OCI-LY3 (cell line): ENCODE measurements around the gene PCED1B.

Experiments used
- EZH2phosphoT487 ChIP-seq: fragments of 200-600 bp; shearing (Covaris generic); IDR thresholded peaks from 2 replicates; pipeline ENCODE4 v1.6.1; 2018; ENCODE audit warnings: antibody characterized with exemption, mixed run types, low read depth
- TF ChIP-seq, protein P1 (sequence below): fragments of 200-600, 300-600 bp; sonication (generic); IDR thresholded peaks from 2 replicates; pipeline ENCODE4 v1.5.1; 2014; ENCODE audit warnings: antibody characterized with exemption, low read length, low read depth

DNA sequence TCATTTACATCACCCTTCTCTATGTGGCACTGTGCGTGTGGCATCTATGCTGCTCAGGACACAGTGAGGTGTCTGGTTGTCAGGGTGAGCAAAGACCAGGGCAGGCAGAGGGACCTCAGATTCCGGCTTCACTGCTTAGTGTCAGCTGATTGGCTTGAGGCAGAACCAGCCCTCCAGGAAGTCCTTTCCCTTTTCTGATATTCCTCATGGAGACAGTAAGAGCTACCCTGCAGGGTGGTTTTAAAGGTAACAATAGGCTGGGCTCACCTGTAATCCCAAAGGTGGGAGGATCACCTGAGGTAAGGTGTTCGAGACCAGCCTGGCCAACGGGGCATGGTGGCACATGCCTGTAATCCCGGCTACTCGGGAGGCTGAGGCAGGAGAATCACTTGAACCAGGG is 129.6 kb downstream of the PCED1B start:
- TF ChIP-seq EZH2phosphoT487 = no peak
- TF ChIP-seq, protein P1, sequence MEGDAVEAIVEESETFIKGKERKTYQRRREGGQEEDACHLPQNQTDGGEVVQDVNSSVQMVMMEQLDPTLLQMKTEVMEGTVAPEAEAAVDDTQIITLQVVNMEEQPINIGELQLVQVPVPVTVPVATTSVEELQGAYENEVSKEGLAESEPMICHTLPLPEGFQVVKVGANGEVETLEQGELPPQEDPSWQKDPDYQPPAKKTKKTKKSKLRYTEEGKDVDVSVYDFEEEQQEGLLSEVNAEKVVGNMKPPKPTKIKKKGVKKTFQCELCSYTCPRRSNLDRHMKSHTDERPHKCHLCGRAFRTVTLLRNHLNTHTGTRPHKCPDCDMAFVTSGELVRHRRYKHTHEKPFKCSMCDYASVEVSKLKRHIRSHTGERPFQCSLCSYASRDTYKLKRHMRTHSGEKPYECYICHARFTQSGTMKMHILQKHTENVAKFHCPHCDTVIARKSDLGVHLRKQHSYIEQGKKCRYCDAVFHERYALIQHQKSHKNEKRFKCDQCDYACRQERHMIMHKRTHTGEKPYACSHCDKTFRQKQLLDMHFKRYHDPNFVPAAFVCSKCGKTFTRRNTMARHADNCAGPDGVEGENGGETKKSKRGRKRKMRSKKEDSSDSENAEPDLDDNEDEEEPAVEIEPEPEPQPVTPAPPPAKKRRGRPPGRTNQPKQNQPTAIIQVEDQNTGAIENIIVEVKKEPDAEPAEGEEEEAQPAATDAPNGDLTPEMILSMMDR = no peak
